GM18508 (cell line): ENCODE measurements around the gene PAXIP1.

Experiments
- ATAC-seq: cut with Tn5 transposase; IDR thresholded peaks from one replicate; pipeline ENCODE4 v1.9.1; 2021; ENCODE audit warnings: moderate number of reproducible peaks; ENCODE audit not compliant: insufficient read depth, unreplicated experiment

The PAXIP1 gene

GRCh38 chr7:154914996-154915380, 87.9 kb downstream of the PAXIP1 start:
- ATAC-seq, result no peak

DNA sequence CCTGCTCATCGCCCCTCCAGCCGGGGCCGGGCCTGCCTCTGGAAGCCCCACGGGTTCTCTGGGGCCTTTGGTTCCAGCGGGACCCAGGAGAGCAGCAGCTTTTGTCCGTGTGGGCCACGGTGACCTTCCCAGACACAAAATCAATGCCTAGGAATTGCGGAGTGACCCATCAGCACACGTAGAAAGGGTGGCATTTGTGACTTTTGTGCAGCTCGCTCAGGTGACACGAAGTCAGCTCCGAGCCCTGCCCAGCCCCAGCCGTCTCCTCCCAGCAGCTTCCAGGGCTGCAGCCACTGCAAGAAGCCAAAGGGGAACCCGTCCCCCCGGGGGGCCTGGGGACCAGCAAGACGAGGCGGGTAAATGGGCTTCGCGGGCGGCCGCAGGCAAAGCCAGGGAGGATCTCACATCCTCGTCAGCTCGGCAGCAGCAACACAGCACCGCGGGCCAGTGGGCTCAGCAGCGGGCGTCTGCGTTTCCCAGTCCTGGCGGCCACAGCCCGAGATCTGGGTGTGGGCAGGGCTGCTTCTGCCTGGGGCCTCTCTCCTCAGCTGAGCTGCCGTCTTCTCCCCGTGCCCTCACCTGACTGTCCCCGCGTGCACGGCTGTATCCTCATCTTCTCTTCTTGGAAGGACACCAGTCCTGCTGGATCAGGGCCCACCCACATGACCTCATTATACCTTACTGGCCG, 88.5 kb downstream of the PAXIP1 start:
- ATAC-seq, result no peak

DNA sequence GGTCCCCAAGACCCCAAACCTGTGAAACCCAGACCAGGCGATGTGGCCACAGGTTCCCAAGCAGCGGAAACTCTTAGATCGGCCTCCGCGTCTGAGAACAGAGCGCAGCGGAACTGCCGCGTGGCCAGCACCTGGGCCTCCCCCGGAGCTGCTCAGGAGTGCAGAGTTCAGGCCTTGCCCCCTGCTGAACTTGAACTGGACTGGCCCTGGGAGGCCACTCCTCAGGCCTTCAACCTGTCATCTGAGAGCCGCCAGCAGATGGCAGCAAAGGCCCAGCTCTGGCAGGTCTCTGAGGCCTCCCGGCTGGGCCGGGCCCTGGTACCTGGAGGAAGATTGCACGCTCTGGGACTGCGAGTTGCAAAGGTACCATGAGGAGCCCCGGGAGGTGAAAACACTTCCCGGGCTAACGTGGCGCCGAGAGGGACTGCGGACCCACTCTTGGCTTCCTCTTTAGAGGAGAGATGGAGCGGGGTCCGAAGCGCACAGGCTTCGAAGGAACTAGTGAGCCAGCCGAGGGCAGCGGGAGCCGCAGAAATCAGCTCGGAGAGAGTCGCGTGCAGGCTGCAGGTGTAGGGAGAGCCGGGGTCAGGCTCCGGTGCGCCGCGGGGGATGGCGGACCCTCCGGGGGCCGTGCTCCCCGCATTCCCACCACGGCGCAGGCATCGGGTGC, 89.2 kb downstream of the PAXIP1 start:
- peak; percentile 95 for ATAC-seq

GRCh38 chr7:154912871-154913637, 89.9 kb downstream of the PAXIP1 start:
- no peak for ATAC-seq

DNA sequence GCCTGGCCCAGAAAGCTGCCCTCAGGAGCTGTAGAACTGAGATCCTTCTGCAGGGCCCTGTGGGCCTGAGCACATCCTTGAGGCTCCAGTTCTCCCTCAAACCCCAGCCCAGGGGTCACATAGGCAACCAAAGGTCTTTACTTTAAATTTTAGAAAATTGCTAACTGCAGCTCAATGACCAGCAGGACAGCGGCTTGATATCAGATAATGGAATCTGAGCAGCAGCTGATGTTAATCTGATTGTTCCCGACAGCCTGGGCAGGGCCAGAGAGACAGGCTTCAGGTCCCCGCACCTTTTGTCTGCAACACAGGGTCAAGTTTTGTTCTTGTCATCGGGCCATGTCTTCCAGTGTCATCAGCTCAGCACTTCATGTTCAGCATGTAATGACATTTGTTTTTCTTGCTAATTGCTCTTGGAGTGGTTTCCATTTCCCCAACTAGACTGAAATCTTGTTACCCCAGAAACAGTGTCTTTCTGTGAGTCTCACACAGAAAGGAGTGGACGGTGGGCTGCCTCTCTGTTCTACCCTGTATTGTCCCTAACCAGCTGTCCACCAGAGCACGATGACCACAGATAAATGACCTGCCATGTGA, 91.0 kb downstream of the PAXIP1 start:
- no peak for ATAC-seq

DNA sequence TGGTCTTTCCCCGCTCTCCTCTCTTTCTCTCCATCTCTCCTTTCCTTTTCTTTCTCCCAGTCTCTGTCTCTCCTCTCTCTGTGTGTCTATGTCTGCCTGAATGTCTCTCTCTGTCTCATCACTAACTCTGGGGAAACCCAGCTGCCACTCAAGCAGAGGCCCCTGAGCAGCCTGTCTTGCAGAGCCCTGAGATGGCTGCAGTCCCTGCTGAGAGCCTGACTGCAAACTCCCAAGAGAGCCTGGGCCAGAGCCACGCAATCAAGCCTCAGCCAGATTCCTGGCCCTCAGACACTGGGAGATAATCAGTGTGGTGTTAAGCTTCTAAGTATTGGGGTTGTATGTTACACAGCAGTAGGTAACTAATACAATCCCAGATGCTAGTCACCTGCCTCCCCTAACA, 91.5 kb downstream of the PAXIP1 start:
- ATAC-seq, result no peak

DNA sequence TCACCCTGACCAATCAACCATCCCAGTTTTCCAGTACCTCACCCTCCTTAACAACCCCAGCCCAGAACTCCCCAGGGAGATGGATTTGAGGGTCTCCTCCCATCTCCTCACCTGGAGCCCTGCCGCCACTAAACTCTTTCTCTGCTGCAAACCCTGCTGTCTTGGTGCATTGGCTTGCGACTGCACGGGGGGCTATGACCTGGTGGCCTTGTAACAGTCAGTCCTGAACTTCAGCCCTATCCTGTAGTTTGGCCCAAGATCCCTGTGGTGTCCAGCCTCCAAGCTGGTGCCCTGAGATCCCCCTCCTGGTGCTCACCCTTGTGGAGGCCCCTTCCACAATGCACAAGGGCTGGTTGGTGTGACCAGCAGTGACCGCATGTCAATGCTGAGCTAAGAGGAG, 91.9 kb downstream of the PAXIP1 start:
- ATAC-seq, result no peak

GRCh38 chr7:154910125-154910524, 92.8 kb downstream of the PAXIP1 start:
- ATAC-seq, result no peak

GRCh38 chr7:154909241-154910105, 93.5 kb downstream of the PAXIP1 start:
- no peak for ATAC-seq

- ATAC-seq, result no peak
Measured at GRCh38 chr7:154907651-154908620, 95.0 kb downstream of the PAXIP1 start.

DNA sequence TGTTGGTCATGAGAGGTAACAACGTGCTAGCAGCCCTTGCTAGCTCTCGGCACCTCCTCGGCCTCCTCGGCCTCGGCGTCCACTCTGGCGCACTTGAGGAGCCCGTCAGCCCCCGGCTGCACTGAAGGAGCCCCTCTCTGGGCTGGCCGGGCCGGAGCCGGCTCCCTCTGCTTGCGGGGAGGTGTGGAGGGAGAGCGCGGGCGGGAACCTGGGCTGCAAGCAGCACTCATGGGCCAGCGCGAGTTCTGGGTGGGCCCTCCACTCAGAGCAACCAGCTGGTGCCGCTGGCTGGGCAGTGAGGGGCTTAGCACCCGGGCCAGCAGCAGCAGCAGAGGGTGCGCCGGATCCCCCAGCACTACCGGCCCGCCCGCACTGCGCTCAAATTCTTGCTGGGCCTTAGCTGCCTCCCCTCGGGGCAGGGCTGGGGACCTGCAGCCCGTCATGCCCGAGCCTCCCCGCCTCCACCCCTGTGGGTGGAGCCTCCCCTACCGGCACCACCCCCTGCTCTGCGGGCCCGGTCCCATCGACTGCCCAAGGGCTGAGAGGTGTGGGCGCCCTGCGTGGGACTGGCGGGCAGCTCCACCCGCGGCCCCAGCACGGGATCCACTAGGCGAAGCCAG, 96.1 kb downstream of the PAXIP1 start:
- no peak for ATAC-seq

DNA sequence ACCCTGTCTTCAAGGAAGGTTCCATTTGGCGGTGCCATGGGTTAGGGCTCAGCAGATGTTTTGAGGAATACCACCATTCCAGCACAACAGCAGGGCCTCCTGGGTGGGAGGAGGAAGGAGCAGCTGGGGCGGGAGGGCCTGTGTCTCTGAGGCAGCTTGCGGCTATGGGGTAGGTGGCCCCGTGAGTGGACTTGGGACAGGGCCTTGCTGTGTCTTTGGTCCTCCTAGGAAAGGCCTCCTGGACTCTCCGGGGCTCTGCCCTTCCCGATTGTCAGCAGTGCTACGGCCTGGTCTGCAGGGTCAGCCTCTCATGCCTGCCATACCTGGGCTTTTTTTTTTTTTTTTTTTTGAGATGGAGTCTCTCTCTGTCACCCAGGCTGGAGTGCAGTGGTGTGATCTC, 96.7 kb downstream of the PAXIP1 start:
- ATAC-seq, result no peak

- no peak for ATAC-seq
Measured at GRCh38 chr7:154905615-154906014, 97.3 kb downstream of the PAXIP1 start.

- ATAC-seq, result no peak
Measured at GRCh38 chr7:154905146-154905545, 97.8 kb downstream of the PAXIP1 start.

DNA sequence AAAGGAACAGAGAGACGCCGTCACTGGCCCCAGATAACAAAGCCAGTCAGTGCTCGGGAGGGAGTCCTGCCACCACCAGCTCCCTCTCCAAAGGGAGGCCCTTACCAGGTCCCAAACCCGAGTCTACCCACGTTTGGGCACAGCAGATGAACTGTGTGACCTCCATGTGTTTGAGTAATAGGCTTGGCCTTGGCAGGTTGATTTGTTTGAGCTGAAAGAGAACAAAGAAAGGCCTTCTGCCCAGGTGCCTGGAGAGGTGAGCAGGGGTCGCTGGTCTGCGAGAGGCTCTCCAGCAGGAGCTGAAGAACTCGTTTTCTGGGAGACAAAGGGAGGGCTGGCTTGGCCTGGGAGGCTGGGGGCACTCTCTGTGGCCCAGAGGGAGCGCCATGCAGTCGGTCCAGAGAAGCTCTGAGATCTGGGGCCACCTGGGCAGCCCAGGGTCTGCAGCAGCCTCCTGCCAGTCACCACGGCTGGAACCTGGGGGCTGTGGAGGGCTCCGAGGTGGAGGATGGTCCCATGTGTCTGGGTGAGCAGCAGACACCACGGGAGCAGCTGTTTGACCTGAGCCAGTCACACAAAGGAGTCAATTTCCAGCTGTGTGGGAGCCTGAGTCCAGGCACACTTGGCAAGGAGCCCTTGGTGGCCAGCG, 99.7 kb downstream of the PAXIP1 start:
- no peak for ATAC-seq

DNA sequence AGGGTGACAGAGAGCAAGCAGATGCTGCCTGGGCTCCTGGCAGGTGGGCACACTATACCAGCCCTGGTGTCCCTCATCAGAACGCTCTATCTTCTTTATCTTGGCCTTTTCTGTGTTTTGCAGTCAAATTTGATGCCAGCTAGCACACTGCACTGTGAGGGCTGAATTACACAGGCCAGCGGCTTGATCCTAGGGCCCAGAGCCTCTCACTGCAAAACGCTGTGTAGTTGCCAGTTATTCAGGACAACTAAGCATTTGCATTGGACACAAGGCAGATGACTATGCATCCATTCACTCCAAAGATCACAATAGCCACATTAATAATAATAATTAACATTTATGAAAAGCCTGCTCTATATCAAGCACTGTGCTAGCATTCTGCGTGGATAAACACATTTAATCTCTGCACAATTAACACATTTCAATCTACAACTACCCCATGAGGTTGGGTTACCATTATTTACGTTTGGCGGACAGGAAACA, 100.3 kb downstream of the PAXIP1 start:
- no peak for ATAC-seq

DNA sequence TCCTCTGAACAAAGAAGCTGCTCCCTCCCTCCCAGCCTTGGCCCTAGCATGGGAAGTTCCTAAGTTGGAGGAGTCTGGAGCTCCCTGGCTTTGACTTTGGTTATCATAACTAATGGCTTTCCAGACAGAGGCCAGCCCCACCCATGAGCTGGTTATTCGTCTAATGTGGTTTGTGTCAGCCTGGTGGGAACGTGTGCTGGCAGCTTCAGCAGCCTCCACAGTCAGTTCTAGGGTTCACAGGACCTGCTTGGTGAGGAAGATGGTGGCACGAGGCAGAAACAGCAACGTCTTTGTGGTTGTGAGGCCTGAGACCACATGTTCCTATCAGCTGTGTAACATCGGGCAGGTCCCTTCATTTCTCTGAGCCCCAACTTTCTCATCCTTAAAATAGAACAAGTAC, 103.1 kb downstream of the PAXIP1 start:
- no peak for ATAC-seq
